GM21528 (cell line): ENCODE results near the gene SFTA2.

Experiments
- ATAC-seq: cut with Tn5 transposase; IDR thresholded peaks from one replicate; pipeline ENCODE4 v1.9.1; 2021; ENCODE audit warnings: mild to moderate bottlenecking, moderate library complexity; ENCODE audit not compliant: unreplicated experiment, low FRiP score

Gene SFTA2

GRCh38 chr6:30891816-30892538 lies 40.0 kb downstream of the SFTA2 start:
- no peak for ATAC-seq

GRCh38 chr6:30891450-30891723 lies 40.6 kb downstream of the SFTA2 start:
- no peak for ATAC-seq

- no peak for ATAC-seq
Measured at GRCh38 chr6:30890646-30891449, 41.1 kb downstream of the SFTA2 start.

GRCh38 chr6:30889921-30890645 lies 41.9 kb downstream of the SFTA2 start:
- no peak for ATAC-seq

- no peak for ATAC-seq
Measured at GRCh38 chr6:30889496-30889885, 42.5 kb downstream of the SFTA2 start.

GRCh38 chr6:30888816-30889495 lies 43.0 kb downstream of the SFTA2 start:
- no peak for ATAC-seq

- no peak for ATAC-seq
Measured at GRCh38 chr6:30887901-30888815, 43.8 kb downstream of the SFTA2 start.

- ATAC-seq, result no peak
Measured at GRCh38 chr6:30886897-30887255, 45.1 kb downstream of the SFTA2 start.

GRCh38 chr6:30885999-30886896 lies 45.7 kb downstream of the SFTA2 start:
- ATAC-seq, result no peak

- ATAC-seq, result no peak
Measured at GRCh38 chr6:30885481-30885998, 46.4 kb downstream of the SFTA2 start.

- ATAC-seq, result no peak
Measured at GRCh38 chr6:30884521-30885480, 47.2 kb downstream of the SFTA2 start.

- ATAC-seq, result no peak
Measured at GRCh38 chr6:30883685-30884520, 48.1 kb downstream of the SFTA2 start, which contains the start of gene DDR1. Gene DDR1 (plus strand): TSS chr6:30884519. CDS start chr6:30888730, 4,211 bp downstream.

- ATAC-seq, result no peak
Measured at GRCh38 chr6:30882759-30883684, 48.9 kb downstream of the SFTA2 start.

- ATAC-seq, result no peak
Measured at GRCh38 chr6:30882204-30882758, 49.7 kb downstream of the SFTA2 start.
